ENCODE results near the gene MPI. TPM values are rescaled to one million over a fixed set of nuclear protein-coding genes. Genes with fewer than 3 reads are reported as not detected.
"Not testable (repeated sequence)": the region's sequence is repeated elsewhere in the genome, so short reads cannot be mapped to it uniquely, and the experiment has no call there.

Gene MPI
- total RNA-seq, 1 donor from 2014 or later: 28.2 TPM

DNA sequence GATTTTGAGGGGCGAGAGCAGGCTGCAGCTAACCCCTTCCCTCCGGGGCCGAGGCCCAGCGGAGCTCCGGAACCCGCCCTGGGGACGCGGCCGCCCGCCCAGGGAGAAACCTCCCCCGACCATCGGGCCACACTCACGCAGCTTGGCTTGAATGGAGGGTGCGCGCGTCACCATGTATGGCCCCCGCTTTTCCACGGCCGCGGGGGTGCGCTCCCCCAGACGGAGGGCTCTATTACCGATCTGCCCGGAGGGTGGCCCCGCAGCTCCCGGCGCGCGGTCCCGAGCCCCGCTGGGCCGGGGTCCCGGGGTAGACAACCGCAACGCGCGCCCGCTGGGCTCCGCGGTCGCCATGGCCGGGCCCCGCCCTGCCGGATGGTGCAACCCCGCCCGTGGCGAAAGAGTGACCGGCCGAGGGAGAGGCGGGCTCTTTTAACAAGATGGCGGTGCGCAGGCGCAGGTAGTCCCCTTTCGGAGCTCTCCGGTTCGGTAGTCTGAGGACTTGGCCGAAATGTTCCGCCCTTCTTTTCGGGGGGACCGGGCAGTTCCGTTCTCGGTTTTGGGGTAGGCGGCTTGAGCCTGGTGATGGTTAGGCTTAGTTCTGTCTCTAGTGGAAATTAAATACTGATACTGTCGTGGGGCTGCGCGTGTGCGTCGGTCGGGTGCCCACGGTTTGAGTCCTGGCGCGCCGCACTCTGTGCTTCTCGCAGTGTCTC, 16.8 kb downstream of the MPI start, which contains the start of gene FAM219B:
FAM219B (minus strand) TSS at position 402 of the 713 bp plus-strand sequence; CDS start at position 351, 51 bp downstream.
- DNase-seq (ENCODE audit: low spot score): peak; percentile 98
- Mint-ChIP-seq H3K9me3 (ENCODE audit: low read depth) (no peaks in the 10 kb centered on the region), H3K36me3 (ENCODE audit: low read depth) (peaks cover 10% of the 10 kb centered on the region), H3K27me3 (ENCODE audit: low read depth) (no peaks in the 10 kb centered on the region), H3K27ac (ENCODE audit: unreplicated experiment) (peak within 1 kb of the TSS; percentile 97), H3K4me3 (ENCODE audit: unreplicated experiment) (peak within 1 kb of the TSS; percentile 96), H3K4me1 (ENCODE audit: low read depth) (peaks cover 44% of the 10 kb centered on the region)
- TF ChIP-seq, protein P1, sequence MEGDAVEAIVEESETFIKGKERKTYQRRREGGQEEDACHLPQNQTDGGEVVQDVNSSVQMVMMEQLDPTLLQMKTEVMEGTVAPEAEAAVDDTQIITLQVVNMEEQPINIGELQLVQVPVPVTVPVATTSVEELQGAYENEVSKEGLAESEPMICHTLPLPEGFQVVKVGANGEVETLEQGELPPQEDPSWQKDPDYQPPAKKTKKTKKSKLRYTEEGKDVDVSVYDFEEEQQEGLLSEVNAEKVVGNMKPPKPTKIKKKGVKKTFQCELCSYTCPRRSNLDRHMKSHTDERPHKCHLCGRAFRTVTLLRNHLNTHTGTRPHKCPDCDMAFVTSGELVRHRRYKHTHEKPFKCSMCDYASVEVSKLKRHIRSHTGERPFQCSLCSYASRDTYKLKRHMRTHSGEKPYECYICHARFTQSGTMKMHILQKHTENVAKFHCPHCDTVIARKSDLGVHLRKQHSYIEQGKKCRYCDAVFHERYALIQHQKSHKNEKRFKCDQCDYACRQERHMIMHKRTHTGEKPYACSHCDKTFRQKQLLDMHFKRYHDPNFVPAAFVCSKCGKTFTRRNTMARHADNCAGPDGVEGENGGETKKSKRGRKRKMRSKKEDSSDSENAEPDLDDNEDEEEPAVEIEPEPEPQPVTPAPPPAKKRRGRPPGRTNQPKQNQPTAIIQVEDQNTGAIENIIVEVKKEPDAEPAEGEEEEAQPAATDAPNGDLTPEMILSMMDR (IDR thresholded peaks at IDR 0.05): peak; percentile 16

DNA sequence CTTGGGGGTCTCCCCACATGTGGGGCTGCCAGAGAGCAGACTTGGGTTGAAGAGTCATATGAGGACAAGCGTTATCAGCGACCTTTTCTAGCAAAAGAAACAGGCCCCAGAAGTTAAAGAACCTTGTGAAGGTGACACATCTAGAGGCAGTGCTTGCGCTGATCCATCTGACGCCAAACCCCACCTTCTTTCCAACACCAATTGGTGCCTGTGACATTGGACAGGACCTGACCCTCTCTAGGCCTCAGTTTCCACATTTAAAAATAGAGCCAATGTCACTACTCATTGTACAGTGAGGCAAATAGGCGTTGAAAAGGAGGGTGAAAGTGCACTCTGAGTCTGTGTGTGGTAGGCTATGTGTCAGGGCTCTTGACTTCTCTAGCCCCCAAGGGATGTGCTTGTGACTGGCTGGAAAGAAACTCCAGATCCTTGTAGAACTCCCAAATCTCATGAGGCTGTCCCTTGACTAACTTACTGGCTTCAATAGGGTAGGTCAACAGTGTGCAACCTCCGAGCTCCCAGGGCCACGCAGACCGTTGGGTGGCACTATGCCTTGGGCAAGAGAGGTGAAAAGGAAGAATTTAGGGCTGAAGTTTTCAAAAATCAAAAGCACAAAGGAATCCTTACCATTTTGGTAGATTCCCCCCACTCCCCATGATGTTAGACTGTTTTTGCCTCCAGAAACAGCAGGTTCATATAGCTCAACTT, 17.5 kb downstream of the MPI start:
- no peaks in the 10 kb centered on the region for H3K27me3 Mint-ChIP-seq (ENCODE audit: low read depth)

DNA sequence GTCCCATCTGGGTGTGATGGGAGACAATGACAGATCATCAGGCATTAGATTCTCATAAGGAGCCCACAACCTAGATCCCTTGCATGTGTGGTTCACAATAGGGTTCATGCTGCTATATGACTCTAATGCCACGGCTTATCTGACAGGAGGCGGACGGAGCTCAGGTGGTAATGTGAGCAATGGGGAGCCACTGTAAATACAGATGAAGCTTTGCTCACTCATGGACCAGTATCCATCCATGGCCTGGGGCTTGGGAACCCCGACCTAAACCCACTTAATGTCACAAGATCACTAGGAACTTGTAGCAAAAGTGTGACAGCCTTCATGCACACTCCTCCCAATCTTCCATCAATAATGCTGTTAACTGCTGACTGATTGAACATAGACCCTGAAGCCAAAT, 18.8 kb downstream of the MPI start:
- Mint-ChIP-seq H3K9me3 (ENCODE audit: low read depth) (no peaks in the 10 kb centered on the region), H3K4me1 (ENCODE audit: low read depth) (peaks cover 29% of the 10 kb centered on the region), H3K27ac (ENCODE audit: unreplicated experiment) (no peak overlapping the region), H3K36me3 (ENCODE audit: low read depth) (peaks cover 5% of the 10 kb centered on the region), H3K4me3 (ENCODE audit: unreplicated experiment) (no peak overlapping the region), H3K27me3 (ENCODE audit: low read depth) (no peaks in the 10 kb centered on the region)
- TF ChIP-seq, protein P1 (IDR thresholded peaks at IDR 0.05): no peak
- no peak for DNase-seq (ENCODE audit: low spot score)

More for the DNA sequence above, 17.5 kb downstream of the MPI start:
- peak overlapping the region; percentile 97 for H3K27ac Mint-ChIP-seq (ENCODE audit: unreplicated experiment)
- TF ChIP-seq, protein P1 (IDR thresholded peaks at IDR 0.05): no peak
- H3K9me3 Mint-ChIP-seq (ENCODE audit: low read depth): no peaks in the 10 kb centered on the region
- DNase-seq (ENCODE audit: low spot score): no peak
- H3K4me3 Mint-ChIP-seq (ENCODE audit: unreplicated experiment): peak overlapping the region; percentile 96
- peaks cover 8% of the 10 kb centered on the region for H3K36me3 Mint-ChIP-seq (ENCODE audit: low read depth)
- H3K4me1 Mint-ChIP-seq (ENCODE audit: low read depth): peaks cover 38% of the 10 kb centered on the region

DNA sequence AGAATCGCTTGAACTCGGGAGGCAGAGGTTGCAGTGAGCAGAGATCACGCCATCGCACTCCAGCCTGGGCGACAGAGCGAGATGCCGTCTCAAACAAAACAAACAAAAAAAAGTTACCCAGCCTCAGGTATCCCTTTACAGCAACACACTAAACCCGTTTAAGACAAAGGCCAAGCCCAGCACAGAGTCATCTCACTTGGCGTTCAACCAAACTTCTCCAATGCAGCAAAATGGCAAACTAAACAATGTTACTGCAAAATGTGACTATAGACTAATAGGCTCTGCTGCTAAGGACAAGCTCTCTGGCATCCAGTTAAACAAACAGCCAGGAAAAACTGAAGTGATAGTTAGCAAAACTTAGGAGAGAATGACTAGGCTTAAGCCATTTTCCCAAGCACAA, 23.2 kb downstream of the MPI start:
- Mint-ChIP-seq H3K27ac (ENCODE audit: unreplicated experiment) (peak overlapping the region; percentile 49), H3K9me3 (ENCODE audit: low read depth) (no peaks in the 10 kb centered on the region), H3K4me3 (ENCODE audit: unreplicated experiment) (no peak overlapping the region), H3K27me3 (ENCODE audit: low read depth) (no peaks in the 10 kb centered on the region), H3K36me3 (ENCODE audit: low read depth) (peaks cover 9% of the 10 kb centered on the region), H3K4me1 (ENCODE audit: low read depth) (no peaks in the 10 kb centered on the region)
- TF ChIP-seq, protein P1 (IDR thresholded peaks at IDR 0.05): no peak
- no peak for DNase-seq (ENCODE audit: low spot score)

DNA sequence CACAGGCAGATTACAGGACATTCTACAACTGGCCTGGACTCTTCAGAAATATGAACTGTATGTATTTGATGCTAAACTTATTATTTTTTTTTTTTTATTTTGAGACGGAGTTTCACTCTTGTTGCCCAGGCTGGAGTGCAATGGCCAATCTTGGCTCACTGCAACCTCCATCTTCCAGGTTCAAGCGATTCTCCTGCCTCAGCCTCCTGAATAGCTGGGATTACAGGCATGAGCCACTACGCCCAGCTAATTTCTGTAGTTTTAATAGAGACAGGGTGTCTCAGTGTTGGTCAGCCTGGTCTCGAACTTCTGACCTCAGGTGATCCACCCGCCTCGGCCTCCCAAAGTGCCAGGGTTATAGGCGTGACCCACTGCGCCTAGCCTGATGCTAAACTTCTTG, 24.0 kb downstream of the MPI start:
- not testable (repeated sequence) for H3K4me1 Mint-ChIP-seq (ENCODE audit: low read depth)

More for the DNA sequence above, 24.0 kb downstream of the MPI start:
- not testable (repeated sequence) for DNase-seq (ENCODE audit: low spot score); H3K27me3 Mint-ChIP-seq (ENCODE audit: low read depth); H3K9me3 Mint-ChIP-seq (ENCODE audit: low read depth); H3K27ac Mint-ChIP-seq (ENCODE audit: unreplicated experiment); H3K4me3 Mint-ChIP-seq (ENCODE audit: unreplicated experiment)
- H3K36me3 Mint-ChIP-seq (ENCODE audit: low read depth): peaks cover 14% of the 10 kb centered on the region
